Suprapubic skin (tissue), 4 donors: ENCODE data around the gene ASPA.

ENCODE experiments used
- EP300 ChIP-seq: sonication (generic); formaldehyde crosslinking; IDR thresholded peaks from one replicate; pipeline ENCODE4 v1.6.1; 2017; ENCODE audit warnings: antibody characterized with exemption
- POLR2AphosphoS5 ChIP-seq, 3 donors: sonication (generic); formaldehyde crosslinking; IDR thresholded peaks; one replicate each; pipeline ENCODE4 v1.6.1; 2017; ENCODE audit warnings: antibody characterized with exemption in 3 of 3
- TF ChIP-seq, protein P1 (sequence below), 2 donors: fragments of 200-600 bp in 1 of 2; fragments of 450-650 bp in 1 of 2; sonication (generic) in 1 of 2; IDR thresholded peaks; one replicate each; pipeline ENCODE4 v1.5.1; 2016 to 2019; ENCODE audit warnings: antibody characterized with exemption in 2 of 2, mild to moderate bottlenecking in 1 of 2, moderate library complexity in 1 of 2

DNA sequence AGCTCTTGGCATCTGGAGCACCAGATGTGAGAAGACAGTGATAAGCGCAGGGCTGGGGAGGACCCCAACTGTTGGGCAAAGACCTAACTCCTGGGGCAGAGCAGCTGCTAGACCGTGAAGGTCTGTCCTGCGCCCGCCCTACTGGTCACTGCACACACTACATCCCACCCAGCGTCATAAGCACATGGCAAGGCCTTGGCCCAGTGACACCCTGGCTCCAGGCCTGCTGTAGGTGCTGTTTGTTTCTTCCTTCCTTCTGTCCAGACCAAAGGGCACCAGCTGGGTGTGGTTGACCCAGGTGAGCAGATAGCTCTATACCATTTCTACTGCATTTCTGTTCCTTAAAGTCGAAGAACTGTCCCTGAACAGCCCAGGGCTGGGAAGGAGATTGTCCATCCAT is 75.4 kb downstream of the ASPA start:
- TF ChIP-seq POLR2AphosphoS5 (IDR thresholded peaks at IDR 0.05) = no peak
- TF ChIP-seq, protein P1, sequence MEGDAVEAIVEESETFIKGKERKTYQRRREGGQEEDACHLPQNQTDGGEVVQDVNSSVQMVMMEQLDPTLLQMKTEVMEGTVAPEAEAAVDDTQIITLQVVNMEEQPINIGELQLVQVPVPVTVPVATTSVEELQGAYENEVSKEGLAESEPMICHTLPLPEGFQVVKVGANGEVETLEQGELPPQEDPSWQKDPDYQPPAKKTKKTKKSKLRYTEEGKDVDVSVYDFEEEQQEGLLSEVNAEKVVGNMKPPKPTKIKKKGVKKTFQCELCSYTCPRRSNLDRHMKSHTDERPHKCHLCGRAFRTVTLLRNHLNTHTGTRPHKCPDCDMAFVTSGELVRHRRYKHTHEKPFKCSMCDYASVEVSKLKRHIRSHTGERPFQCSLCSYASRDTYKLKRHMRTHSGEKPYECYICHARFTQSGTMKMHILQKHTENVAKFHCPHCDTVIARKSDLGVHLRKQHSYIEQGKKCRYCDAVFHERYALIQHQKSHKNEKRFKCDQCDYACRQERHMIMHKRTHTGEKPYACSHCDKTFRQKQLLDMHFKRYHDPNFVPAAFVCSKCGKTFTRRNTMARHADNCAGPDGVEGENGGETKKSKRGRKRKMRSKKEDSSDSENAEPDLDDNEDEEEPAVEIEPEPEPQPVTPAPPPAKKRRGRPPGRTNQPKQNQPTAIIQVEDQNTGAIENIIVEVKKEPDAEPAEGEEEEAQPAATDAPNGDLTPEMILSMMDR (IDR thresholded peaks at IDR 0.05) = no peak
- TF ChIP-seq EP300 = no peak
